Measurements from ENCODE around the gene AADACL4. TPM values are rescaled to one million over a fixed set of nuclear protein-coding genes. Genes with fewer than 3 reads are reported as not detected.

Gene AADACL4
- total and polyA plus RNA-seq, 9 of the 15 experiments (the other 6 are each of a cell fraction or from before 2014, with no cell fraction given), result not detected

- TF ChIP-seq ATF3 (IDR thresholded peaks at IDR 0.05) (no peak), ATF3 (CRISPR knock-in tag; conservative IDR thresholded peaks at IDR 0.05) (no peak; the same call in 1 of the 2 replicates), TCF7L2 (IDR thresholded peaks at IDR 0.05; ENCODE audit: low read depth, low read length) (no peak), NR4A1 (CRISPR knock-in tag; IDR thresholded peaks at IDR 0.05) (no peak), NR4A1 (tag; IDR thresholded peaks at IDR 0.05) (peak; percentile 66; the same call in 1 of the 2 replicates), TCFL5 (CRISPR knock-in tag; conservative IDR thresholded peaks at IDR 0.05) (no peak), ATF6 (CRISPR knock-in tag; IDR thresholded peaks at IDR 0.05) (no peak), BRD4 (IDR thresholded peaks at IDR 0.05) (no peak), GATA2 (CRISPR knock-in tag; IDR thresholded peaks at IDR 0.05) (no peak), ZNF133 (CRISPR knock-in tag; IDR thresholded peaks at IDR 0.05) (no peak), ILK (tag; IDR thresholded peaks at IDR 0.05; ENCODE audit: borderline replicate concordance, low read depth) (no peak), ZNF695 (CRISPR knock-in tag; IDR thresholded peaks at IDR 0.05) (no peak), RCOR1 (IDR thresholded peaks at IDR 0.05; ENCODE audit: borderline replicate concordance in 1 of 2, low read depth in 2 of 2, low read length in 2 of 2) (0 out of 4 replicates have a peak, but pooled peaks of 1 of the 2 experiments have one; percentile 20), NCOA6 (IDR thresholded peaks at IDR 0.05) (no peak), BMI1 (IDR thresholded peaks at IDR 0.05; ENCODE audit: low read length) (no peak), KLF6 (CRISPR knock-in tag; IDR thresholded peaks at IDR 0.05; ENCODE audit: borderline replicate concordance) (no peak), RBM15 (IDR thresholded peaks at IDR 0.05; ENCODE audit: insufficient read depth, low read length) (no peak), ELF4 (CRISPR knock-in tag; IDR thresholded peaks at IDR 0.05) (no peak), HMG20B (CRISPR knock-in tag; IDR thresholded peaks at IDR 0.05) (no peak), BHLHE40 (IDR thresholded peaks at IDR 0.05; ENCODE audit: low read length) (peak; percentile 63), TEAD1 (CRISPR knock-in tag; IDR thresholded peaks at IDR 0.05) (no peak; a peak in 1 of 4 replicates), GATAD2B (IDR thresholded peaks at IDR 0.05; ENCODE audit: borderline replicate concordance) (0 out of 2 replicates have a peak, but pooled peaks have one; percentile 62), HDAC6 (IDR thresholded peaks at IDR 0.05; ENCODE audit: low read depth, low read length) (no peak), RAD51 (IDR thresholded peaks at IDR 0.05; ENCODE audit: borderline replicate concordance, low read depth) (no peak)
Observed at GRCh38 chr1:12617901-12618660, 25.8 kb upstream of the AADACL4 start, which contains the start of gene DHRS3 (continued).

Data from K562 (cell line).